KMS-11 (cell line): ENCODE data around the gene ADAM17.

Experiments
- H2AFZ ChIP-seq: fragments of 200-600 bp; sonication (generic); 2 replicates; pipeline ENCODE4 v1.6.1; 2016; ENCODE audit warnings: antibody characterized with exemption, mixed run types, low read depth
- H3K27ac ChIP-seq: fragments of 200-600 bp; sonication (generic); 2 replicates; pipeline ENCODE4 v1.6.1; 2016; ENCODE audit warnings: mild to moderate bottlenecking, mixed run types
- H3K27me3 ChIP-seq: fragments of 200-600 bp; sonication (generic); 2 replicates; pipeline ENCODE4 v1.6.1; 2017; ENCODE audit warnings: mild to moderate bottlenecking, low read depth, mixed run types, moderate library complexity; ENCODE audit not compliant: insufficient read depth
- H3K36me3 ChIP-seq: fragments of 200-600 bp; sonication (generic); 2 replicates; pipeline ENCODE4 v1.6.1; 2017; ENCODE audit warnings: mild to moderate bottlenecking, mixed run types; ENCODE audit not compliant: insufficient read depth
- H3K4me1 ChIP-seq: fragments of 200-600 bp; sonication (generic); 2 replicates; pipeline ENCODE4 v1.6.1; 2016; ENCODE audit warnings: mild to moderate bottlenecking, low read depth, mixed run types; ENCODE audit not compliant: poor library complexity, severe bottlenecking
- H3K4me2 ChIP-seq: fragments of 200-600 bp; sonication (generic); 2 replicates; pipeline ENCODE4 v1.7.0; 2016; ENCODE audit warnings: mild to moderate bottlenecking, mixed run types
- H3K4me3 ChIP-seq: fragments of 200-600 bp; sonication (generic); IDR thresholded peaks from 2 replicates; pipeline ENCODE4 v1.6.1; 2017; ENCODE audit warnings: low read depth, low read length, mixed read lengths; ENCODE audit not compliant: insufficient read depth
- H3K79me2 ChIP-seq: fragments of 200-600 bp; sonication (generic); 2 replicates; pipeline ENCODE4 v1.6.1; 2016; ENCODE audit warnings: low read depth, mixed run types; ENCODE audit not compliant: insufficient read depth
- H3K9ac ChIP-seq: fragments of 200-600 bp; sonication (generic); 2 replicates; pipeline ENCODE4 v1.6.1; 2016; ENCODE audit warnings: mild to moderate bottlenecking, mixed run types
- H4K20me1 ChIP-seq: fragments of 200-600 bp; sonication (generic); 2 replicates; pipeline ENCODE4 v1.6.1; 2016; ENCODE audit warnings: mild to moderate bottlenecking, mixed run types; ENCODE audit not compliant: insufficient read depth
- TF ChIP-seq, protein P1 (sequence below): fragments of 200-600 bp; sonication (generic); conservative IDR thresholded peaks from 2 replicates; pipeline ENCODE4 v1.6.1; 2017; ENCODE audit warnings: low read depth, mild to moderate bottlenecking, antibody characterized with exemption, low read length, moderate library complexity, mixed read lengths

ADAM17 gene

DNA sequence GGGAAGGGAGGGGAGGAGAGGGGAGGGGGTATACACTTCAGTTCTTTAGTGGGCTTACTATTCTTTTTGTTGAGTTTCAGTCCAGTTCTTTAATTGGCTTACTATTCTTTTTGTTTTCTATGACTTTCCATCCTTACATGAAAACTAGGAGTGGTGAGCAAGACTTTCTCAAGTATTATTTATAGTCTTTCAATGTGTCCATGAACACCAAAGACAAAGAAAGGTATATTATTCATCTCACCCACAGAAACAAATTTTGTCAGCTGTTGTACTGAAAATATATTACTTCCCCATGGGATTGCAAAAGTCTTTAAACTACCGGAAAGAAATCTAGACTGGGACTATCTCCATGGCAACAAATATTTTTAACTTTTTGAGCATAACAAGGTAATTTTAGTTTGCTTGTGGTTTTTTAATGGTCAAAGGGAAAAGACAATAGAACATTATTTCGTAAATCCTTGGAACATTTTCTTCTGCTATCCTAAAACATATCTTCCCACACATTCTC lies 17.6 kb downstream of the ADAM17 start:
- Histone ChIP-seq H3K79me2 (peaks cover 4% of the 10 kb centered on the region; the same call in 1 of the 2 replicates), H4K20me1 (no peaks in the 10 kb centered on the region), H3K4me1 (peaks cover 9% of the 10 kb centered on the region), H3K27ac (no peak overlapping the region), H3K9ac (no peak overlapping the region), H3K4me3 (no peak overlapping the region), H3K4me2 (no peak overlapping the region), H3K36me3 (no peaks in the 10 kb centered on the region), H3K27me3 (no peaks in the 10 kb centered on the region), H2AFZ (no peak overlapping the region)
- TF ChIP-seq, protein P1, sequence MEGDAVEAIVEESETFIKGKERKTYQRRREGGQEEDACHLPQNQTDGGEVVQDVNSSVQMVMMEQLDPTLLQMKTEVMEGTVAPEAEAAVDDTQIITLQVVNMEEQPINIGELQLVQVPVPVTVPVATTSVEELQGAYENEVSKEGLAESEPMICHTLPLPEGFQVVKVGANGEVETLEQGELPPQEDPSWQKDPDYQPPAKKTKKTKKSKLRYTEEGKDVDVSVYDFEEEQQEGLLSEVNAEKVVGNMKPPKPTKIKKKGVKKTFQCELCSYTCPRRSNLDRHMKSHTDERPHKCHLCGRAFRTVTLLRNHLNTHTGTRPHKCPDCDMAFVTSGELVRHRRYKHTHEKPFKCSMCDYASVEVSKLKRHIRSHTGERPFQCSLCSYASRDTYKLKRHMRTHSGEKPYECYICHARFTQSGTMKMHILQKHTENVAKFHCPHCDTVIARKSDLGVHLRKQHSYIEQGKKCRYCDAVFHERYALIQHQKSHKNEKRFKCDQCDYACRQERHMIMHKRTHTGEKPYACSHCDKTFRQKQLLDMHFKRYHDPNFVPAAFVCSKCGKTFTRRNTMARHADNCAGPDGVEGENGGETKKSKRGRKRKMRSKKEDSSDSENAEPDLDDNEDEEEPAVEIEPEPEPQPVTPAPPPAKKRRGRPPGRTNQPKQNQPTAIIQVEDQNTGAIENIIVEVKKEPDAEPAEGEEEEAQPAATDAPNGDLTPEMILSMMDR = no peak

DNA sequence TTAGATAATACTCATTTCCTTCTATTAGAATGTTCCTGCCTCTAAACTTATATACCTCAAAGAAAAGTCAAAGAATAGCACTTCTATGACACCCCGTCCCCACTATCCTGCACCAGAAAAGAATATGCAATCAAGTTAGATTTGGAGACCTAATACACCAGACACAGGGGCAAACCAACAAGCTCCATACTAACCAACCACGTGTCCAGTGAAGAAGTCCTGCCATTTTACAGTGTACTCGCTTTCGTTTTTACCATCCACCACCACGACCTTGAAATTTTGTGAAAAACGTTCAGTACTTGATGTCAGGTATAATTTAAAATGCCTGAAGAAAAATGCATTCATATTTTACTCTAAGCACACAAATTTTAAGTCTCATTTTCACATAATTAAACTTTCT lies 19.1 kb downstream of the ADAM17 start:
- no peaks in the 10 kb centered on the region for H3K36me3 ChIP-seq
- no peaks in the 10 kb centered on the region for H4K20me1 ChIP-seq
- peaks cover 9% of the 10 kb centered on the region for H3K4me1 ChIP-seq
- TF ChIP-seq, protein P1 = no peak
- H3K27me3 ChIP-seq = no peaks in the 10 kb centered on the region
- no peak overlapping the region for H2AFZ ChIP-seq
- H3K4me2 ChIP-seq = no peak overlapping the region
- no peak overlapping the region for H3K4me3 ChIP-seq
- H3K79me2 ChIP-seq = no peaks in the 10 kb centered on the region
- H3K9ac ChIP-seq = no peak overlapping the region
- no peak overlapping the region for H3K27ac ChIP-seq

DNA sequence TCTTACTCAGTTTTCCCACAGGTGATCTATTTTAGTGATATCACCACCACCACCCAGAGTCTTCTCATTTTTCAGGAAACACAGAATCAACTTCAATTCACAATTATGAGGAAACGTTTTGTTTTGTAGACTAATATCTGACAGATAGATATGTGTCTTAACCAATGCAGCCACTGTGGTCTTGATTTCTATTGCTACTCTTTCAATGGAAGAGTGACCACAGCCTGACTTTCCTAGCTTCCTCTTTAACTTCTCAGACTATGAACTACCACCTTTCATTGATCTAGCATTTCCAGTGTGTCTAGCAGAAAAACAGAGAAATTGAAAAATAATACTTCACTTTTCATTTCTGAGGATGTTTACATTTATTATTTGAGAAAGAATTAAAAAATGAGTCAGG lies 20.5 kb downstream of the ADAM17 start:
- Histone ChIP-seq H3K27me3 (no peaks in the 10 kb centered on the region), H3K4me3 (no peak overlapping the region), H3K9ac (no peak overlapping the region), H3K36me3 (no peaks in the 10 kb centered on the region), H3K27ac (no peak overlapping the region), H3K4me2 (no peak overlapping the region), H2AFZ (no peak overlapping the region), H4K20me1 (no peaks in the 10 kb centered on the region), H3K79me2 (no peaks in the 10 kb centered on the region), H3K4me1 (peaks cover 9% of the 10 kb centered on the region)
- TF ChIP-seq, protein P1 = no peak

DNA sequence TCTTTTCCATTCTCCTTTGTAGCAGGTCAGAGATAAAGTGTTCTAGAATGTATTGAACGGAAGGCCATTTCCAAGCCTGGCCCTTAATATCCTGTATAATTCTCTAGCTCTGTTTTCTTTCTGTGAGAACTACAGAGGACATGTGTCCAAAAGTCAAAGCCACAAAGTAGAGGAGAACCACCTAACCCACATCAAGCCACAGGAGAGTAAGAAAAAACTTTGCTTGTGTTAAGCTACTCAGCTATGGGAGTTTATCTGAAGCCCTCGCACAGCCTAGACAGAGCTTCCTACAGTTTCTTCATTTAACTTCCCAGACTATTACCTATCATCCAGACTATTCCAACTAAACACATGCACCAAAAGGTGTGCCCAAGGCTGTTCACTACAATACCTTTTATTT lies 22.0 kb downstream of the ADAM17 start:
- H3K4me3 ChIP-seq = no peak overlapping the region
- no peak overlapping the region for H3K9ac ChIP-seq
- H2AFZ ChIP-seq = no peak overlapping the region
- TF ChIP-seq, protein P1 = no peak
- H4K20me1 ChIP-seq = no peaks in the 10 kb centered on the region
- H3K27me3 ChIP-seq = no peaks in the 10 kb centered on the region
- H3K79me2 ChIP-seq = no peaks in the 10 kb centered on the region
- no peak overlapping the region for H3K4me2 ChIP-seq
- H3K4me1 ChIP-seq = peaks cover 7% of the 10 kb centered on the region
- H3K27ac ChIP-seq = no peak overlapping the region
- no peaks in the 10 kb centered on the region for H3K36me3 ChIP-seq

DNA sequence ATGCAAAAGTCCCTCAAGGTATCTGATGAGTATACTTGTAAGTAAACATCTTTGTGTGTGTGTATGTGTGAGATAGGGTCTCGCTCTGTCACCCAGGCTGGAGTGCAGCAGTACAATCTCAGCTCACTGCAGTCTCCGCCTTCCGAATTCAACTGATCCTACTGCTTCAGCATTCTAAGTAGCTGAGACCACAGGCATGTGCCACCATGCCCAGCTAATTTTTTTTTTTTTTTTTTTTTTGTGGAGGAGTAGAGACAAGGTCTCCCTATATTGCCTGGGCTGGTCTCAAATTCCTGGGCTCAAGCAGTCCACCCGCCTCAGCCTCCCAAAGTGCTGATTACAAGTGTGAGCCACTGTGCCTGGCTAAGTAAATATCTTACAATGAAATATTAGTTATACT lies 23.2 kb downstream of the ADAM17 start:
- H3K9ac ChIP-seq = no peak overlapping the region
- H3K4me1 ChIP-seq = no peaks in the 10 kb centered on the region
- H3K79me2 ChIP-seq = no peaks in the 10 kb centered on the region
- H3K27ac ChIP-seq = no peak overlapping the region
- H3K4me3 ChIP-seq = no peak overlapping the region
- H2AFZ ChIP-seq = no peak overlapping the region
- no peak overlapping the region for H3K4me2 ChIP-seq
- TF ChIP-seq, protein P1 = no peak
- H4K20me1 ChIP-seq = no peaks in the 10 kb centered on the region
- H3K27me3 ChIP-seq = no peaks in the 10 kb centered on the region
- no peaks in the 10 kb centered on the region for H3K36me3 ChIP-seq
